NCI-H82 treated with DMSO at 0.1 percent for 48 hours (cell line): ENCODE measurements around the gene C1orf232.

ENCODE experiments used
- DNase-seq: peaks from one replicate; lab custom pipeline; 2025; ENCODE audit not compliant: unreplicated experiment; lab: John Stamatoyannopoulos, UW

C1orf232 gene

DNA sequence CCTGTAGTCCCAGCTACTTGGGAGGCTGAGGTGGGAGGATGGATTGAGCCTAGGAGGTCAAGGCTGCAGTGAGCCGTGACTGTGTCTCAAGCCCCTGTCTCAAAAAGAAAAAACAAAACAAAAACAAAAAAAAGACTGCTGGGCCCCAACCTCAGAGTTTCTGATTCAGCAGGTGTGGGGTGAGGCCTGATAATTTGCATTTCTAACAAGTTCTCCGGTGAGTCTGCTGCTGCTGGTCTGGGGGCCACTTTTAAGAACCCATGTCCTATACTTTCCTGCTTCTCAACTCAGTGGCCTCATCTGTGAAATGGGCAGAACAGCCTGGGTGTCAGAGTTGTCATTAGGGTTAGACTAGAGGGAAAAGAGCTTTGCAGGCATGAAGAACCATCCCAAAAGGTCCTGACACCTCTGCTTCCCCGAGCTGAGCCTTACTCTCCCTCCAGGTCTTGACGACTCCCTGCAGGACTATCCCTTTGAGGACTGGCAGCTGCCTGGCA is 11.3 kb upstream of the C1orf232 start:
- no peak for DNase-seq

DNA sequence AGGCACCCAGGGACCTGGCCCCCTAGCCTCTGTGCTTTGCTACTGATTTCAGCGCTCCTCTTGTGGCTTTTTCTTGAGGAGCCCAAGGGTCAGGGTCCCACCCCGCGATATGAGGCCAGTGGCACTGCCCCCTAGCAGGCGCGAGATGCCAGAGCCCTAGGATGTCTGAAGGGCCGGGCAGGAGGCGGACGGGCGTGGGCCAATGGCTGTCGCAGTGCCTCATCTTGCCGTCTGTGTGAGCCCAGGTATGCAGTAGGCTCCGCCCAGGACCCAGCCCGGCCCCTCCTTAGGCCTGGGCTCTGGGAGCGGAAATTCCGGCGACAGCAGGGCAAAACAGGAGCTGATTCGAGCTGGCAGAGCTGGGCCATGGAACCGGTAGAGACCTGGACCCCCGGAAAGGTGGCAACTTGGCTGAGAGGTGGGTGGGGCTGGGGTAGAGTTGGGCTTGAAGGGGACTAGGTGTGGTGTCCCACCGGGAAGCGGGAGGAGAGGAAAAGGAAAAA is 8.5 kb upstream of the C1orf232 start, which contains the start of gene CNKSR1:
TSS of gene CNKSR1 (plus strand) at position 310 of the 503 bp plus-strand sequence. CDS start at position 367, 57 bp downstream.
- no peak for DNase-seq

DNA sequence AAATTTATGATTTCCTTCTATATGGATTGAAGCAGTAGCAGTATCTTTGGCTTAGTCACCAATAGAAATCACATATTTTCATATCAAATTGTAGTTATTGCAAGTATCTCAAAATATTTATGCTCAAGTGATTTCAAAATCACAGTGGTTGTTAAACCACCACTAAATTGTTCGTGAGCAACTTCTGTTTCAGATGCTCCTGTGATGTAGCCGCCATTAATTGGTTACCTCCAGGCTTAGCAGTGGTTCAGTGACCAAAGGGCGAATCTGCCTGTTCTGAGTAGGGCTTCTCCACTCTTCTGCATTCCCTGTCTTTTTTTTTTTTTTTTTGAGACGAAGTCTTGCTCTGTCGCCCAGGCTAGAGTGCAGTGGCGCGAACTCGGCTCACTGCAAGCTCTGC is 6.6 kb upstream of the C1orf232 start:
- DNase-seq, result no peak

DNA sequence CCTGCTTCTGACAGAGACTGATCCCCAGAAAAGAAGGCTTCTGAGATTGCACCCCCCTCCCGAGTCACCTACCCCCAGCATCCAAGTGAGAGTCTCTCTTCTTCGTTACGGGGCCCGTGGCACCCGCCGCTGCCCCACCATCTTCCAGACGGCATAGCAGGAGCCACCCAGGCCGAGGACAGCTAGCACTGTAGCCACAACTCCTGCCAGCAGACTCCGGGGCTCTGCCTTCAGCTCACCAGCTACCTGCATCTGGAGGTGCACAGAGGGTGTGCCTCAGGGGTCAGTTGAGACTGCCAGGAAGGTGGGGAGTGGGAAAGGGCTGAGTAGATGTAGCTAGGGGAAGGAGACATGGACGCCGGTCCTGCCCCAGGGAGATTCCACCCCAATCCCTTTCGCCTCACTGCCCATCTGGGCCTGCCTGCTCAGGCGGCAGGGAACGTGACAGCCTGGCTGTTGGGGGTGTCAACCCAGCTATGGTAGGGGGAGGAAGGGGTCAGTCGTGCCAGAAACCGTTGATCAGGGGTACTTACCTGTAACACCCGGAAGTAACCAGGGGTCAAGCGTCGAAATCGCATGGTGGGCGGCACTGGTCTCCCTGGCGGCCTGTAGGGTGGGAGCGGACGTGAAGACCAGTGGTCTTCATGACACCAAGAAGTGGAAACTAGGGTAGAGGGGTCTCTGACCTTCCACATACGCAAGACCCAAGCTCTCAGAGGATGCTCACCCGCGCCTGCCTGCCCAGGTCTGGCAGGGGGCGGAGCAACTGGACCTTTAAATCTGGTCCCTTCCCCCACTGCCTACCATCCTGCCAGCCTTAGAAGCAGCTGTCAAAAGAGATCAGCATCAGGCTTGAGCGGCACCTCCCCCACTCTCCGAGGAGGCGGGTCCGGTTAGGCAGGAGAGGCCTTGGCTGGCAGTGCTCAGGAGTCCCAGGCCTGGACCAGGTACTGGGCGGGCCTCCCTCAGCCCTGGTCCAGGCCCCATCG is 2.6 kb upstream of the C1orf232 start, which contains the start of gene ZNF593OS:
TSS of gene ZNF593OS (minus strand) at position 749 of the 989 bp plus-strand sequence. CDS start at position 578, 171 bp downstream.
- peak; percentile 33 for DNase-seq

DNA sequence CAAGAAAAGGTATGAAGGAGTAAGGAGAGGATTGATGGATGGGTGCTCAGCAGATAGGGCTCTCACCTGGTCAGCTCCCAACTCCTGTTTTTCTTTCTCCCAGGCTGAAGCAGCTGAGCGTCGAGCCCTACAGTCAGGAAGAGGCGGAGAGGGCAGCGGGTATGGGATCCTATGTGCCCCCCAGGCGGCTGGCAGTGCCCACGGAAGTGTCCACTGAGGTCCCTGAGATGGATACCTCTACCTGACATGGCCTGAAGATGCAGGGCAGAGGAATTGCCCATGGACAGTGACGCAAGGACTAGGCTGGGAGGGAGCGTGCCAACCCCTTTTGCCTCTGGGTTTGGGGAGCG is 1.7 kb upstream of the C1orf232 start:
- no peak for DNase-seq

DNA sequence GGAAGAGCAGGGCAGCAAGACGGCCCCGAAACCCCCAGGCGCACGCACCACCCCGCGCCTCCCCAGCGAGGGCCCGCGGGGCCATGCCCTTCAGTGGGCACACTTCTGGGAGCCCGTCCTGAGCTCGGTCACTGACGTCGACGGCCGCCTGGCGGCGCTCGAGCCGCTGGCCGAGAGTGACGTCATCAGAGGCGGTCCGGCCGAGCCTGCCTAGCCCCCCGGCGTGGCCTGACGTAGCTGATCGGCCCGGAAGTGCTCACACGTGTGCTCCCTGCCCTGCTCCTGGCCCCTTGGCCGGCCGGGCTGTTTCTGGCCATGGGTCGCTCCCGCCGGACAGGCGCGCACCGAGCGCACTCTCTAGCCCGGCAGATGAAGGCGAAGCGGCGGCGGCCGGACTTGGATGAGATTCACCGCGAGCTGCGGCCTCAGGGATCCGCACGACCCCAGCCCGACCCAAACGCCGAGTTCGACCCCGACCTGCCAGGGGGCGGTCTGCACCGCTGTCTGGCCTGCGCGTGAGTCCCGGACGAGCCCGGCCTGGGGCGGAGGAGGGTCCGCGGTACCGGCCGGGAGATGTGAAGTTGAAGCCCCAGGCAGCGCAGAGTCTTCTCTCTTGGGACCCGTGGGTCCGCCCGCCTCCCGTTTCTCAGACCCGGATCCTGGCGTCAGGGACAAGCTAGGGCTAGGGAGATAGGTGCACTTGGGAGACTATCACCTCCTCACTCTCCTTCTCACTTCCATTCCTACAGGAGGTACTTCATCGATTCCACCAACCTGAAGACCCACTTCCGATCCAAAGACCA is 1.1 kb upstream of the C1orf232 start, which contains the start of gene ZNF593:
TSS of gene ZNF593 (plus strand) at position 240 of the 803 bp plus-strand sequence. CDS start at position 316, 76 bp downstream.
- peak; percentile 90 for DNase-seq

DNA sequence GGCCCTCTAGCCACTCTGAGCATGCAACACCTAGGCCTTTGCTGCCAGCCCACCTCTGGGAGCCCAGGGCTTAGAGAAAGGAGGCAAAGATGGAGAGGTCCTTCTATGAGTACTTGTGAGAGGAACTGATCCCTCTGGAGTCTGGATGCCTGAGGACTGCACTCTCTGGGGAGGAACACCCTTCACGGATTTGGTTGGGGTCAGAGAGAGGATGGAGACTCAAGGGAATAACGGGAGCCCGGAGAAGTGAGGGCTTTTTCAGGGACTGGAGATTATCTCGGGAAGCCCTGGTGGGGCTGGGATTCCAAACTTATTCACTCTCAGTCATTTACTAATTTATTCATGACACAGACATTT is 413 bp upstream of the C1orf232 start:
- no peak for DNase-seq

DNA sequence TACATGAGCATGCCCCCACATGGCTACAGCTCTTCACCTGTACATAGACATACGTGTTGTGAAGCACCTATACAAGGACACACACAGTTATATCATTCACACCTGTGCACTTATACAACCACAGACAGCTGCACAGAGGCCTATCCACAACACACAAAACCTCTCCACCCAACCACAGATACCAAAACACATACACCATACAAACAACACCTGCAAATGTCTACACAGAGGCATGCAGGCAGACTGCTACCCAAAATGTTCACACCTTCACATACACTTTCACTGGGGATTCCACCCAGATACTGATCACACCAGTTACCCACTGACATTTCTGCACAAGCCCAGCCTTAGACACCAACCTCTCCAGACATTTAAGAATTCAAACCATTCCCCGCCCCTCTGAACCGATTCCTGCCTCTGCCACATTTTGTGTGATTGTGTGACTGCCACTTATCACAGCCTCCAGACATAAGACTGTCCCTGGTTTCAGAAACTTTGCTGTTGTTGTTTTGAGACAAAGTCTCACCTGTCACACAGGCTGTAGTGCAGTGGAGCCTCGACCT is 2.0 kb downstream of the C1orf232 start:
- DNase-seq, result no peak

DNA sequence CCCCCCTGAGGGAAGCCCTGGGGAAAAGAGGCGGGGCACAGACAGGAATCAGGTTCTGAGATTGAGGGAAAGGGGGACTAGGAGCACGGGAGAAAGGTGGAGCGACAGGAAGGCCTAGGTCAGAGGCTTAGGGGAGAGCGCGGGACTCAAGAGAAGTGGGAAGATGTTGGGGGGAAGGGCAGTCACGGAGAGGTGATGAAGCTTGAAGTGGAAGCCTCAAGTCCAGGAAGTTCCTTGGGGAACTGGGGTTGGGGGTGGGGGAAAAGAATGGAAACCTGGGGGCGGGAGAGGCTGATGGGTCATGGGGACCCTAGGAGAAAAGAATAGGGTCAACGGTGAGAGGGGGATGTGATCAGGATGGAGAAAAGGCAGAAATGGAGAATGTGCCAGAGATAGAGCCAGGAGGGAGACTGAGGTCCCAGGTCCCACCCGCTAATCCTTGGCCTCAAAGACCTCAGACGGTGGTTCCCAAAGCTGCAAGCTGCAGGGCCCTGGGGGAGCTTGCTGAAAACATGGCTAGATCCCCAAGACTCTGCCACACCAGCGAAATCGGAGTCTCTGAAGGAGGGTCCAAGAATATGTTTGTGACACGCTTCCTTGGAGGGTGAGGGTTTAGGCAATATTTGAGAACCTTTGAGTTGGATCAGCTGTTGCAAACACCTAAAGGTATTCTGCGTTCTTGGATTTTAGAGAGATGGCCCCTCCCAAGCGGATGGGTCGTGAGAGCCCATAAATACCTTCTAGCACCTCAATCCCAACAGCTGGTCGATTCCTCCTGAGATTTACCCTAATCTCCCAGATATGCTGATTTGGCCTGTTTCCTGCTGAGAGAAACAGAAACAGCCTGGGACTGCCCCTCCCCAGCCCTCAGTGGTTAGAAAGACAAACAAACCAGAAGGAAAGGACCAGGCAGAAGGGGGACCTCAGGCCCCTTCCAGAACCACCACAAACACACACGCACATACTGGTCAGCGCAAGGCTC is 3.6 kb downstream of the C1orf232 start:
- peak; percentile 62 for DNase-seq

DNA sequence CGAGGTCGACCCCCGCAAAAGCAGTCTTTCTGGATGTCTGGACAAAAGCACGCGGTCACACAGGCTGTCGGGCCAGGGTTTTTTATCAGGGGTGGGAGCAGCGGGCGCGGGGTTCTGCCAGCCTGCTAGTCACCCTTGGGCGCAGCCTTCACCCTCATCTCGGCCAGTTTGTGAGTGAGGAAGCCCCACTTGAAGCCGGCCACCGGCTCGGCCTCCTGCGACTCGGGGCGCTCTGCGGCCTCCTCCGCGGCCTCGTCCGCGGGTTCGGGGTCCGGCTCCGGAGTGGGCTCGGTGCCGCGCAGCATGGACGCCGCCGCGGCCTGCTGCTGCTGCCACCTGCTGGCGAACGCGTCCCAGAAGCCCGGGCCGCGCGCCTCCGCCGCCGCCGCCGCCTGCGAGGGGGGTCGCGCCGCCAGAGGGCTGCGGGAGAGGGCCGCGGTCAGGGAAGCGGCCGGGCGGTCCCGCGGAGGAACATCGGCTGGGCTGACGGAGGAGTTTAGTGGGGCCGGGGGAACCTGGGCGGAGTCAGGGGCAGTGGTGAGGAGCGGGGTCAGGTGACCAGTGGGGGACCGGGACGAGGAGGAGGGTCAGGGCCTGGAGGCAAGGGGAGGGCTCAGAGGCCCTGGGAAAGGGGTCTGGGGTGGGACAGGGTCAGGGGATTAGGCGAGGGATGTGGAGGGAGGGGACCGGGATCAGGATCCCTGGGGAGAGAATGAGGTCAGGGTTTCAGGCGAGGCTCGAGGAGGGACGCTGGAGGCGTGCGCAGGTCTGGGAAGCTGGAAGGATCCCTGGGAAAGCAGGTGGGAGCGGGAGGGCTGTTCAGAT is 4.5 kb downstream of the C1orf232 start:
- DNase-seq, result no peak

DNA sequence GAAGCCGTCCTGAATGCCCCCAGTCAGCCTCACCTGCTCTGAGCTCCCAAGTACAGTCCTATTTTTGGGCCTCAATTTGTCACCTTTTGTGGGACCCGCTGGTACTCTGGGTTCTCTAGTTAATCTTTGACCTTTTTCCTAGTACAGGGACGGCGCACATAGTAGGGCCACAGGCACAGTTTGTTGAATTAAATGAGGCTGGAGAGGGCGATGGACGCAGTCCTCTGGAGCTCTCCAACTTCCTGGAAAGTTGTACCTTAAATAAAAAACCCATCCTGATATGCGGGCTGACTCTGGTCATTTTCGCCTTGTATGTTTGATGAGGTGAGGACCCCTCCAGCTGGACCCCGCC is 5.1 kb downstream of the C1orf232 start:
- no peak for DNase-seq

DNA sequence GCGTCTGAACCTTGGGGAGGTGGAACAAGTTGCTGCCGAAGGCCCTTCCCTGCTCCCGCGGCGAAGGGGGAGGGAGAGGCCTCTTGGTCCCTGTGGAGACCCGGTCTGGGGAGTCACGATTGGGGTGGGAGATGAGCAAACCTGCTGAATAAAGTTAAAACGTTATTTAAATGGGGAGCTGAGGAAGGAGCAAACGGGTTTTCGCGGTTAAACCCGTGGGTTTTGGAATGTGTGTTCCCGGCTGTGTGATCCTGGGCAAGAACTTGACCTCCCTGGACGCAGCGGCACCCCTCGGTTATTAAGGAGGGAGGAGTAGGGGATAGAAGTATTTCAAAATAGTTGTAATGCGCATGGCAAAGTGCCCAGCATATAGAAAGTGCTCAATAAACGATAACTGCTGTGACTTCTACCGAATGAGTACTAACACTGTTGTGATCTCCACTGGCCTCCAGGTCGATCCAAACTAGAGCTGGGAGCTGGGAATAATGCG is 6.5 kb downstream of the C1orf232 start:
- DNase-seq, result no peak

DNA sequence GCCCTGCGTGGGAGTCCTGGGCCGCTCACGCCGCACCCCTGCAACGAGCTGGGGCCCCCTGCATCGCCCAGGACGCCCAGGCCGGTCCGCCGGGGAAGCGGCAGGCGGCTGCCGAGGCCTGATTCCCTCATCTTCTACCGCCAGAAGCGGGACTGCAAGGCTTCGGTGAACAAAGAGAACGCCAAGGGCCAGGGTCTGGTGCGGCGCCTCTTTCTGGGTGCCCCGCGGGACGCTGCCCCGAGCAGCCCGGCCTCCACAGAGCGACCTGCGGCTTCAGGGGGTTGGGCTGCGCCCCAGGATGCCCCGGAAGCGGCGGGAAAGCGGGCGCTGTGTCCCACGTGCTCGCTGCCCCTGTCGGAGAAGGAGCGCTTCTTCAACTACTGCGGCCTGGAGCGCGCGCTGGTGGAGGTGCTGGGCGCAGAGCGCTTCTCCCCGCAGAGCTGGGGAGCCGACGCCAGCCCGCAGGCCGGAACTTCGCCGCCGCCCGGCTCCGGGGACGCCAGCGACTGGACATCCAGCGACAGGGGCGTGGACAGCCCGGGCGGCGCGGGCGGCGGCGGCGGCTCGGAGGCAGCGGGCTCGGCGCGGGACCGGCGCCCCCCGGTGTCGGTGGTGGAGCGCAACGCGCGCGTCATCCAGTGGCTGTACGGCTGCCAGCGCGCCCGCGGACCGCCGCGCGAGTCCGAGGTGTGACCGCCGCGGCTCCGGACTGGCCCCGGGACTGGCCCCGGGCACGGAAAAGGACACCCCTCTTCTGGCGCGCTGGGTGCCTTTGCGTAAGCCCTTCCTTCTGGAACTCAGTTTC is 7.1 kb downstream of the C1orf232 start:
- DNase-seq, result no peak

DNA sequence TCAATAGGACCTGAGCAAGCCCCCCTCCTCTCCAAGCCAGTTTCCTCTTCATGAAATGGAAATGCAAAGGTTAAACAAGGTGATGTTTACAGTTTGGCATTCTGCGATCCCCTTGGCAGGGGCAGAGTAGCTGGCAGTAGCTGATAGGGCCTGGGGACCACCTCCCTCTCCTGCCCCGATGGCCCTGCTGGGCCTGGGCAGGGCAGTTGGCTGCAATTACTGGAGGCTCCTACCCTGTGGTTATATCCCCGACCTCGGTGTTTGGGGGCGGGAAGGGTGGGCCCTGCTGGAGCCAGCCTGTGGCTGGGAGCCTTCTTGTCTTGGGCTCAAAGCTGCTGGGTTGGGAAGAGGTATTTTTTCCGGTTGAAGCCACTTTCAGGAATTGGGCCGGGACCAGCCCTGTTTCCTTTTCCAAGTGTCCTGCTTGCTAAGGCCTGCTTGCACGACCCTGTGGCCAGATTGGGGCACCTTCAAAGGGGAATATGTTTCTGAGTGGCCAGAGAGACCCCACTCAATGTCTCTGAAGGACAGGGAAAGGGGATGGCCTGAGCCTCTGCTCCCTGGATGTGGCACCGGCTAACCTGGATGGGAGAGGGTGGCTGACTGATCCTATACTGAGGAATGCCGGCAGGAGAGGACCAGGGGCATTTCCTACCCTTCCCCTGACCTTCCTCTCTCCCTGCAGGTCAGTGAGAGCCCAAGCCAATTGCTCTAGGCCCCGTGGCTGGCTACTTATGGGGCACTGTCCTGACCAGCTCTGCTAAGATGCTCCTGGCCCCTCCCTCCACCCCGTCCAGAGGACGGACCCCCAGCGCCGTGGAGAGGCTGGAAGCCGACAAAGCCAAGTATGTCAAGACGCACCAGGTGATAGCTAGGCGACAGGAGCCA is 8.0 kb downstream of the C1orf232 start:
- no peak for DNase-seq

DNA sequence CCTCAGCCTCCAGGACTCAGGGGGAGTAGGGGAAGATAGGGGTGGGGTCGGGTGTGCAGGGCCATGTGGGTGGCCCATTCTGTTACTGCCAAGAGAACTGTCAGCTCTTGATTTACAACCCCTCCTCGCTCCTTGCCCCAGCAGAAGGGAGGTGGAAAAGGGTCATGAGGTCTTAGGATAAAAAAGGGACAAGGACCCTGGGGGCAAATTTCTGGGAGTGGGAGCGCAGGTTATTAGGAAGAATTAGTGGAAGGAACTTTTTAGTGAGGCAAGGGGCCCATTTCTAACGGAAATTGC is 9.1 kb downstream of the C1orf232 start:
- no peak for DNase-seq

DNA sequence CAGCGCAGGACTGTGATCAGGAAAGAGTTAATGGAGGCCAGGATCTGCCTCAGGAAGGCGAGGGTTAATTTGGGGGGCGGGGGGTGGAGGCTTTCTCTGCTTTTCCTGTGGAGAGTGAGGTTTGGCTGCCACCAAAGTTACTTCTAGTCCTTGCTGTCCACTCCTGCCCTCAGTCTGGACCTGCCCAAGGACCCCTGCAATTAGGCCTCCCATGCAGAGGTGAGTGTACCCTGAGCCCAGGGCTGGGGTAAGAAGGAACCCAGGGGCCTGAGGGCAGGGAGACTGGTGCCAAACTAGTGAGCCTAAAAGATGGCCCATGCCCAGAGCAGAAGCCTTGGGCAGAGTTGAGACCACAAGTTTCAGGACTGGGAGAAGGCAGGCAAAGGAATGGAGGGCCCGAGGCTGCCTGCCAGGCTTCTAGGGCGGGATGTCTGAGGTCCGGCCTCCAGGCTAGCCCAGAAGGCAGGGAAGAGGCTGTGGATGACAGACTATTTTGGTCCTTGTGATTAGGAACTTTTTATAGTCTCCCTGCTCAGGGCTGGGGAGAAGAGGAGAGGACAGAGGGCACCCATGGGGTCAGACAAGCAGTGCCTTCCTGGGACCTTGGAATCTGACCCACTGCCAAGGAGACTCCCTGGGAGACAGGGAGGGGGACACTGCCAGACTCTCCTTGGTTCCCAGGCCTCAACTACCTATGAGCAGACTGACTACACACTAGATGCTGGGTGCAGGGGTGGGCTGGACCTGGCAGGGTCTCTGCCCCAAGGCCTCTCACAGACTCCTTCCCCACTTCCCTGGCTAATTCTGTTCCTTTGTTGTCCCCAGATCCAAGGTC is 9.6 kb downstream of the C1orf232 start, which contains the start of gene FAM110D:
TSS of gene FAM110D (plus strand) at position 172 of the 835 bp plus-strand sequence. CDS start 2,213 bp downstream, outside the sequence.
- DNase-seq, result no peak
